Measurements from ENCODE around the gene CEP112. TPM values are rescaled to one million over a fixed set of nuclear protein-coding genes. Genes with fewer than 3 reads are reported as not detected.

Gene CEP112
- total and polyA plus RNA-seq, 2 experiments from 2014 or later = 4.0 to 4.3 TPM

DNA sequence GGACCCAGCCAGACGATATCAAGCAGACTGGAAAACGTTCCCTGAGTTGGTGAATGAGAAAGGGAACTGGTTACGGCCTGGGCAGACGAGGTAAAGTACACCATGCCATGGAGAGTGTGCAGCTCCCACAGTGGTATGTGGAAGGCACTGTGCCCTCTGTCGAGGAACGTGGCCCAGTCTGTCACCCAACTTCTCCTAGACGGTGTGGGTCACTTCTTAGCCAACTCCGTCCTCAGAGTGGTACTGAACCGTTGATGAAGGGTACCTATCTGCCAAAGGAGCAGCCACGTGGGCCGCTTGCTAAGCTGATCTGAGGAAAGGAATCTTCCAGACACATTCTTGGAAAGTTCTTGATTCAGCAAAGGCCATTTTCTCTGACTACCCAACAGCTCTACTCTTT, 574.4 kb downstream of the CEP112 start (continued):
- TF ChIP-seq STAT1 (IDR thresholded peaks at IDR 0.05; ENCODE audit: unreplicated experiment) (no peak), EZH2phosphoT487 (IDR thresholded peaks at IDR 0.05; ENCODE audit: unreplicated experiment) (no peak)

- no peaks in the 10 kb centered on the region for H3K9me3 Mint-ChIP-seq
These were observed 582.2 kb downstream of the CEP112 start for GRCh38 chr17:65609749-65610148.

More at GRCh38 chr17:65609749-65610148, 582.2 kb downstream of the CEP112 start:
- Mint-ChIP-seq H3K27ac (no peak overlapping the region), H3K4me3 (no peak overlapping the region), H3K4me1 (no peaks in the 10 kb centered on the region), H3K27me3 (ENCODE audit: insufficient read depth, low read depth, poor library complexity) (peaks cover 5% of the 10 kb centered on the region), H3K36me3 (ENCODE audit: low read depth) (no peaks in the 10 kb centered on the region; the same call in 2 of the 3 replicates)
- Histone ChIP-seq H3K4me3 (no peak overlapping the region), H3K9me2 (ENCODE audit: insufficient read depth) (peaks cover 11% of the 10 kb centered on the region), H3K4me2 (no peak overlapping the region), H2AFZ (no peak overlapping the region), H3K36me3 (ENCODE audit: insufficient read depth) (no peaks in the 10 kb centered on the region), H4K20me1 (replicated peaks; ENCODE audit: insufficient read depth) (no peaks in the 10 kb centered on the region), H3K4me1 (ENCODE audit: insufficient read depth) (no peaks in the 10 kb centered on the region), H3F3A (replicated peaks; ENCODE audit: low read depth) (no peaks in the 10 kb centered on the region), H3K27me3 (ENCODE audit: insufficient read depth) (no peaks in the 10 kb centered on the region), H3K27ac (ENCODE audit: low read depth) (no peak overlapping the region), H3K79me2 (replicated peaks; ENCODE audit: insufficient read depth) (no peaks in the 10 kb centered on the region)
- TF ChIP-seq REST (IDR thresholded peaks at IDR 0.05; ENCODE audit: unreplicated experiment) = no peak
- TF ChIP-seq JUNB (IDR thresholded peaks at IDR 0.05; ENCODE audit: unreplicated experiment) = no peak
- TF ChIP-seq EZH2phosphoT487 (IDR thresholded peaks at IDR 0.05; ENCODE audit: unreplicated experiment) = no peak
- TF ChIP-seq, protein P1, sequence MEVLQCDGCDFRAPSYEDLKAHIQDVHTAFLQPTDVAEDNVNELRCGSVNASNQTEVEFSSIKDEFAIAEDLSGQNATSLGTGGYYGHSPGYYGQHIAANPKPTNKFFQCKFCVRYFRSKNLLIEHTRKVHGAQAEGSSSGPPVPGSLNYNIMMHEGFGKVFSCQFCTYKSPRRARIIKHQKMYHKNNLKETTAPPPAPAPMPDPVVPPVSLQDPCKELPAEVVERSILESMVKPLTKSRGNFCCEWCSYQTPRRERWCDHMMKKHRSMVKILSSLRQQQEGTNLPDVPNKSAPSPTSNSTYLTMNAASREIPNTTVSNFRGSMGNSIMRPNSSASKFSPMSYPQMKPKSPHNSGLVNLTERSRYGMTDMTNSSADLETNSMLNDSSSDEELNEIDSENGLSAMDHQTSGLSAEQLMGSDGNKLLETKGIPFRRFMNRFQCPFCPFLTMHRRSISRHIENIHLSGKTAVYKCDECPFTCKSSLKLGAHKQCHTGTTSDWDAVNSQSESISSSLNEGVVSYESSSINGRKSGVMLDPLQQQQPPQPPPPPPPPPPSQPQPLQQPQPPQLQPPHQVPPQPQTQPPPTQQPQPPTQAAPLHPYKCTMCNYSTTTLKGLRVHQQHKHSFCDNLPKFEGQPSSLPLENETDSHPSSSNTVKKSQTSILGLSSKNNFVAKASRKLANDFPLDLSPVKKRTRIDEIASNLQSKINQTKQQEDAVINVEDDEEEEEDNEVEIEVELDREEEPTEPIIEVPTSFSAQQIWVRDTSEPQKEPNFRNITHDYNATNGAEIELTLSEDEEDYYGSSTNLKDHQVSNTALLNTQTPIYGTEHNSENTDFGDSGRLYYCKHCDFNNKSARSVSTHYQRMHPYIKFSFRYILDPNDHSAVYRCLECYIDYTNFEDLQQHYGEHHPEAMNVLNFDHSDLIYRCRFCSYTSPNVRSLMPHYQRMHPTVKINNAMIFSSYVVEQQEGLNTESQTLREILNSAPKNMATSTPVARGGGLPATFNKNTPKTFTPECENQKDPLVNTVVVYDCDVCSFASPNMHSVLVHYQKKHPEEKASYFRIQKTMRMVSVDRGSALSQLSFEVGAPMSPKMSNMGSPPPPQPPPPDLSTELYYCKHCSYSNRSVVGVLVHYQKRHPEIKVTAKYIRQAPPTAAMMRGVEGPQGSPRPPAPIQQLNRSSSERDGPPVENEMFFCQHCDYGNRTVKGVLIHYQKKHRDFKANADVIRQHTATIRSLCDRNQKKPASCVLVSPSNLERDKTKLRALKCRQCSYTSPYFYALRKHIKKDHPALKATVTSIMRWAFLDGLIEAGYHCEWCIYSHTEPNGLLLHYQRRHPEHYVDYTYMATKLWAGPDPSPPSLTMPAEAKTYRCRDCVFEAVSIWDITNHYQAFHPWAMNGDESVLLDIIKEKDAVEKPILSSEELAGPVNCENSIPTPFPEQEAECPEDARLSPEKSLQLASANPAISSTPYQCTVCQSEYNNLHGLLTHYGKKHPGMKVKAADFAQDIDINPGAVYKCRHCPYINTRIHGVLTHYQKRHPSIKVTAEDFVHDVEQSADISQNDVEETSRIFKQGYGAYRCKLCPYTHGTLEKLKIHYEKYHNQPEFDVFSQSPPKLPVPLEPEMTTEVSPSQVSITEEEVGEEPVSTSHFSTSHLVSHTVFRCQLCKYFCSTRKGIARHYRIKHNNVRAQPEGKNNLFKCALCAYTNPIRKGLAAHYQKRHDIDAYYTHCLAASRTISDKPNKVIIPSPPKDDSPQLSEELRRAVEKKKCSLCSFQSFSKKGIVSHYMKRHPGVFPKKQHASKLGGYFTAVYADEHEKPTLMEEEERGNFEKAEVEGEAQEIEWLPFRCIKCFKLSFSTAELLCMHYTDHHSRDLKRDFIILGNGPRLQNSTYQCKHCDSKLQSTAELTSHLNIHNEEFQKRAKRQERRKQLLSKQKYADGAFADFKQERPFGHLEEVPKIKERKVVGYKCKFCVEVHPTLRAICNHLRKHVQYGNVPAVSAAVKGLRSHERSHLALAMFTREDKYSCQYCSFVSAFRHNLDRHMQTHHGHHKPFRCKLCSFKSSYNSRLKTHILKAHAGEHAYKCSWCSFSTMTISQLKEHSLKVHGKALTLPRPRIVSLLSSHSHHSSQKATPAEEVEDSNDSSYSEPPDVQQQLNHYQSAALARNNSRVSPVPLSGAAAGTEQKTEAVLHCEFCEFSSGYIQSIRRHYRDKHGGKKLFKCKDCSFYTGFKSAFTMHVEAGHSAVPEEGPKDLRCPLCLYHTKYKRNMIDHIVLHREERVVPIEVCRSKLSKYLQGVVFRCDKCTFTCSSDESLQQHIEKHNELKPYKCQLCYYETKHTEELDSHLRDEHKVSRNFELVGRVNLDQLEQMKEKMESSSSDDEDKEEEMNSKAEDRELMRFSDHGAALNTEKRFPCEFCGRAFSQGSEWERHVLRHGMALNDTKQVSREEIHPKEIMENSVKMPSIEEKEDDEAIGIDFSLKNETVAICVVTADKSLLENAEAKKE (CRISPR knock-in tag; IDR thresholded peaks at IDR 0.05) = no peak
- TF ChIP-seq ZNF114 (CRISPR knock-in tag; IDR thresholded peaks at IDR 0.05) = no peak
- TF ChIP-seq CREB1 (CRISPR knock-in tag; IDR thresholded peaks at IDR 0.05; ENCODE audit: low read depth) = no peak
- TF ChIP-seq EZH2 (IDR thresholded peaks at IDR 0.05; ENCODE audit: low read depth, unreplicated experiment) = no peak
- TF ChIP-seq CTCF (conservative IDR thresholded peaks at IDR 0.05; ENCODE audit: low read depth in 2 of 2) = no peak
- no peak for TF ChIP-seq ZNF331 (CRISPR knock-in tag; IDR thresholded peaks at IDR 0.05; ENCODE audit: low read depth)
- ATAC-seq (no peak), DNase-seq (ENCODE audit: low spot score) (no peak)
